Measurements from ENCODE around the gene ZCCHC2. TPM values are rescaled to one million over a fixed set of nuclear protein-coding genes. Genes with fewer than 3 reads are reported as not detected.
A peak's percentile ranks its signal among the peaks of the same experiment; 100 is the strongest.

The ZCCHC2 gene
- total RNA-seq, 1 donor from 2014 or later: 10.7 TPM

- DNase-seq (ENCODE audit: low read depth): no peak
- Histone ChIP-seq H3K4me3 (ENCODE audit: low read depth, low read length) (no peak overlapping the region), H3K27me3 (ENCODE audit: control insufficient read depth, insufficient read depth, low read length) (no peaks in the 10 kb centered on the region), H3K36me3 (ENCODE audit: control insufficient read depth, insufficient read depth, low read length) (no peaks in the 10 kb centered on the region)
- TF ChIP-seq CTCF (IDR thresholded peaks at IDR 0.05; ENCODE audit: insufficient read depth, low read length, poor library complexity, severe bottlenecking): no peak
Measured at GRCh38 chr18:62500966-62501591, 21.7 kb upstream of the ZCCHC2 start.

- peak overlapping the region; percentile 18 for H3K4me3 ChIP-seq (ENCODE audit: low read depth, low read length)
- no peak for TF ChIP-seq CTCF (IDR thresholded peaks at IDR 0.05; ENCODE audit: insufficient read depth, low read length, poor library complexity, severe bottlenecking)
- no peak for DNase-seq (ENCODE audit: low read depth)
Measured at GRCh38 chr18:62505669-62506494, 16.9 kb upstream of the ZCCHC2 start.

GRCh38 chr18:62506495-62507143 is 16.2 kb upstream of the ZCCHC2 start:
- no peak for TF ChIP-seq CTCF (IDR thresholded peaks at IDR 0.05; ENCODE audit: insufficient read depth, low read length, poor library complexity, severe bottlenecking)

More at GRCh38 chr18:62505669-62506494, 16.9 kb upstream of the ZCCHC2 start:
- no peaks in the 10 kb centered on the region for H3K27me3 ChIP-seq (ENCODE audit: control insufficient read depth, insufficient read depth, low read length)
- H3K36me3 ChIP-seq (ENCODE audit: control insufficient read depth, insufficient read depth, low read length): no peaks in the 10 kb centered on the region

GRCh38 chr18:62509779-62510178 is 13.0 kb upstream of the ZCCHC2 start:
- Histone ChIP-seq H3K4me3 (ENCODE audit: low read depth, low read length) (no peak overlapping the region), H3K36me3 (ENCODE audit: control insufficient read depth, insufficient read depth, low read length) (no peaks in the 10 kb centered on the region), H3K27me3 (ENCODE audit: control insufficient read depth, insufficient read depth, low read length) (no peaks in the 10 kb centered on the region)
- no peak for TF ChIP-seq CTCF (IDR thresholded peaks at IDR 0.05; ENCODE audit: insufficient read depth, low read length, poor library complexity, severe bottlenecking)
- no peak for DNase-seq (ENCODE audit: low read depth)

More at GRCh38 chr18:62506495-62507143, 16.2 kb upstream of the ZCCHC2 start:
- no peak overlapping the region for H3K4me3 ChIP-seq (ENCODE audit: low read depth, low read length)
- DNase-seq (ENCODE audit: low read depth): no peak
- no peaks in the 10 kb centered on the region for H3K27me3 ChIP-seq (ENCODE audit: control insufficient read depth, insufficient read depth, low read length)
- H3K36me3 ChIP-seq (ENCODE audit: control insufficient read depth, insufficient read depth, low read length): no peaks in the 10 kb centered on the region

- H3K4me3 ChIP-seq (ENCODE audit: low read depth, low read length): no peak overlapping the region
- TF ChIP-seq CTCF (IDR thresholded peaks at IDR 0.05; ENCODE audit: insufficient read depth, low read length, poor library complexity, severe bottlenecking): no peak
- DNase-seq (ENCODE audit: low read depth): no peak
- H3K36me3 ChIP-seq (ENCODE audit: control insufficient read depth, insufficient read depth, low read length): no peaks in the 10 kb centered on the region
- H3K27me3 ChIP-seq (ENCODE audit: control insufficient read depth, insufficient read depth, low read length): no peaks in the 10 kb centered on the region
Measured at GRCh38 chr18:62510789-62511188, 12.0 kb upstream of the ZCCHC2 start.

Measured in kidney epithelial cell (primary cell).